ENCODE results near the gene TNPO3. TPM values are rescaled to one million over a fixed set of nuclear protein-coding genes. Genes with fewer than 3 reads are reported as not detected.
"Not testable (repeated sequence)": the region's sequence is repeated elsewhere in the genome, so short reads cannot be mapped to it uniquely, and the experiment has no call there.

Gene TNPO3
- total RNA-seq, 1 donor from 2014 or later: 27.7 TPM

DNA sequence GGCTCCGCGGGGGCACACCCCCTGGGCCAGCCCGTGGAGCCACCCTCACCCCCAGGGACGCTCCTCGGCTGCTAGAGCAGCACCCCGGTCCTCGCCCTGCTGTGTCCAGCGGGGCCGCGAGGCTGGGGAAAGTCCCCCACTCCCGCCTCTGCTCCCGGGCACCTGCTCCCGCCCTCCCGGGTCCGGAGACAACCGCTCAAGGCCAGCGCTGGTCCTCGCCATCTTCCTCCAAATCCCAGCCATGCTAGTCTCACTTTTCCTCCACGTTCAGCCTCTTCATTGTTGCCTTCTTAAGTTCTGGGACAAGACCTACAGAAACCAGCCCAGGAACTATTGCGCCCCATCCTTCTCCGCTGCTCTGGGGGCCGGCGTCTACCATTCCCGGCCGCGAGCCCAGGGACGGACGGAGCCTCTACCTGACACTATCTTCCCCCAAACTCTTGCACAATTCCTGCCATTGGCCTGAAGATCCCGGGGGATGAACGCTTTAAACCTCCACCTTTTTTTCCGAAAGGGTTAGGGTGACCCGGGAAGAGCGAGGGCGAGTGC is 139.6 kb downstream of the TNPO3 start:
- DNase-seq (ENCODE audit: low spot score): peak; percentile 51
- intact Hi-C loops (cut with DNase I): no loop called here

DNA sequence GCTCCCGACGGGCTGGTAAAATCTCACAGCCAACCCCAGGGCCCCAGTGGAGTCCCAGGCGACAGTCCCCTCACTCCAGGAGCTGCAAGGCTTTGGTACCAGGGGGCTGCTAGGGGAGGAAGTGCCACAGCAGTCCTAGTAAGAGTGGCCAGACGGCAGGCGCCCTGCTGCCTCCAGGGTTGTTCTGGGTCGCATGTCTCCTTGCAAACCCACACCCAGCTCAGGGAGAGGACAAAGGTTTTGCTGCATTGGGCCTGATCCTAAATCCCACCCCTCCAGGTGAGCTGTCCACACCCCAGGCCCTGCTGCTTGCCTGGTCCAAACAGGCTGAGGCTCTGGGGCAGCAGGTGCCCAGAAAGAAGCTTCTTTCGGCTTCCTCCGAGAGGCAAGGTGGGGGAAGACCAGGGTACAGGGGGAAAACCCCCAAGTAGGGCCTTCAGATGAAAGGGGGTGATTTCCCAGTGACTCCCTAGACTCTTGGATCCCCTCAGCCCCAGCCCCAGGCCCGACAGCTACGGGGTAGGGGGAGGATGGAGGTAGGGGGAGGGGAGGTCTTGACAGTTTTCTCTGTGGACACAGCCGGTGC is 140.3 kb downstream of the TNPO3 start:
- intact Hi-C loops (cut with DNase I): no loop called here
- peak; percentile 46 for DNase-seq (ENCODE audit: low spot score)

DNA sequence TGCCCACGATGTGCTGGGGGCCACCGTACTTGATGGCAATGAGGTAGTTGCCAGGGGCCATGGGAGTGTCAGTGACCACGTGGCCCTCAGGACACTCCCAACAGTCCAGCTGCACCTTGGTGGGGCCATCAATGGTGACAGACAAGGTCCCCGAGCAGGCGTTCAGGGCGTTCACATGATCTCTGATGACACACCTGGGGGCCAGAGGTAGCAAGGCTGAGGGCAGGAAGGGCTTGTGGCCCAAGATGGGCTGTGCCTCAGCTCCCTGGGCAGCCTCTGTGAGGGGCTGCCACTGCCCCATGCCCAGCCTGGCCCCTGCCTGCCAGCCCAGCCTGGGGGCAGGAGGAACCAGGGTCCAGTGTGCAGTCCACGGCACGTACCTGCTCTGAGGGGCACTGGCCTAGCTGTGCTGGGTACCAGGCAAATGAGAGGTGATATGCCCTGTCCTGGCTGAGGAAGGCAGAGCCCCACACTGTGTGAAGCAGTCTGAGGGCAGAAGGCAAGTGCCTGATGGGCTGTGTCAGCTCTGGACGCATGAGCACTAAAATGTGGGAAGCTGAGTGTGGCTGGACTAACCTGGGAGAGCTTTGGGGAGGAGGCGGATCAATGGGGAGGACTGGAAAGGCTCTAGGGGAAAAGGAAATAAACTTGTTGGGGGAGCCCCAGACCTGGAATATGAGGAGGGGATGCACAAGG is 140.9 kb downstream of the TNPO3 start:
- intact Hi-C loops (cut with DNase I): no loop called here
- DNase-seq (ENCODE audit: low spot score): peak; percentile 59

DNA sequence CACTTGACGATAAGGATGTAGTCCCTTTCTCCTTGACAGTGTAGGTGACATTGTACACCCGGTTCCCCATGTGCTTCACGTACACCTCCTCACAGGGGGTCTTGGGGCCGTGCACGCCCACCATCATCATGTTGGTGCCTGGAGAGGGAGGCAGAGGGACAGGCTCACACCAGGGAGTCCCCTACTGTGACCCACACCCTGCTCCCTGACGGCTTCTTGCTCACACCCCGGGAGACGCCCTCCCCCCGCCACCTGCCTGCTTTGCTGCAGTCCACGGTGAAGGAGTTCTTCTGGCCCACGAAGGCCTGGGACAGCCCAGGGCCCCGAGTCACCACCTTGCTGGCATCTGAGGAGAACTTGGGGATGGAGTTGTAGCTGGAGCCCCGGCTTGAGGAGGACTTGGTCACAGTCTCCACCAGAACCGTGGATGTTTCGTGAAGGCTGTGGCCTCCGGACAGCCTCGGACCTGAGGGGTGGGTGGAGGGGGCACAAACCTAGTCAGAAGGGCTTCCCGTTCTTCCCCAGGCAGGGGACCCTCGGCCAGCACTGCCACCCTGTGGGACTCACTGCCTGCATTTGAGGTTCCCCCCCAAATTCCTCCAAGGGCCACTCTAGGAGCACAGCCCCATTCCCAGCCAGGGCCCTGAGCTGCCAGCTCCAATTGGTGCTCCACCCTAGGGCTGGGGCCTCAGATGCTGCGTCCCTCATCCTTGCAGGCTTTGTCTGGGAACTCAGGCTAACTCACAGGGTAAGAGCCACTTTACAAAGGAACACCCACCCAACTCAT is 142.0 kb downstream of the TNPO3 start:
- intact Hi-C loops (cut with DNase I): not testable (repeated sequence)
- DNase-seq (ENCODE audit: low spot score): peak; percentile 41

DNA sequence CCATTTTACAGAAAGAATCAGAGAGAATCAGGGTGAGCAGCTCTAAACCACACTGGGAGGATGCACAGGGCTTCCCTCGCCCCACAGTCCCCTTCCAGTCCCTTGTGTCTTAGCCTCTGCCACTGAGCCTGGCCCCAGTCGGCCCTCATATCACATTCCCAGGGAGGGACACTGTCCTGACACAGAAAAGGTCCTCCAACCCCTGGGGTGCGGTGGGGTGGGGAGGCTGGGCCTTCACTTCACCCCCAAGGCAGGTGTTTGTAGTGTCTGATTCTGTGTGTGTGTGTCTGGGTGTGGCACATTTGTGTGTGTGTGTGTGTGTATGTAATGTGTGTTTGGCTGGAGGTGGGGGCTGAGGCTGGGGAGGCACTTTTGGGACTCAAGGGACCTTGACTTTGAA is 142.6 kb downstream of the TNPO3 start:
- intact Hi-C loops (cut with DNase I): no loop called here
- DNase-seq (ENCODE audit: low spot score): no peak

DNA sequence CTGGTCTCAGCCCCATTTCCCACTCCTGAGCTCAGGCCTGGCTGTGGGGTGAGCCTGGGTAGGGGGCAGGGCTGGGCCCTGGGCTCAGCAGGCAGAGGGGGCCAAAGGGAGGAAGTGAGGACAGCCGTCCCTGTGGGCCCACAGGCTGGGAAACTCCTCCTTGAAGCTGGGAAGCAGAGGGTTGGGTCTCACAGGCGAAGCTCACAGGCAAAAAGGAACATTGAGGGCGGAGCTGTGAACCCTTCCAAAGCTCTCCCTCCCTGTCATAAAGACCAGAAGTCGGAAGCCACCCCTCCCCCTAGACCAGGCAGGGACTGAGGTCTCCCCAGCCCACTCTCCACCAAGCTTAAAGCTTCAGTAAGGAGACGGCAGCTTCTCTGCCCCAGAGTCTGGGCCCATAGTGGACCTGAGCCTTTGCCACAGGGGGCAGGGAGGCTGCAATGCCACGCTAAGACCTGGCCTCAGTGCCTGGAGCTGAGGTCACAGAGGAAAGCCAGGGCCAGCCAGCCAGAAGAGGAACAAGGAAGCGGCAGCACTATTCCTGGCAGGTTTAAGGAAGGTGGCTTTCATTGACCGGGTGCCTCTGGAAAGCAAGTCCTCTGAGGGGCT is 143.4 kb downstream of the TNPO3 start:
- intact Hi-C loops (cut with DNase I): no loop called here
- no peak for DNase-seq (ENCODE audit: low spot score)

DNA sequence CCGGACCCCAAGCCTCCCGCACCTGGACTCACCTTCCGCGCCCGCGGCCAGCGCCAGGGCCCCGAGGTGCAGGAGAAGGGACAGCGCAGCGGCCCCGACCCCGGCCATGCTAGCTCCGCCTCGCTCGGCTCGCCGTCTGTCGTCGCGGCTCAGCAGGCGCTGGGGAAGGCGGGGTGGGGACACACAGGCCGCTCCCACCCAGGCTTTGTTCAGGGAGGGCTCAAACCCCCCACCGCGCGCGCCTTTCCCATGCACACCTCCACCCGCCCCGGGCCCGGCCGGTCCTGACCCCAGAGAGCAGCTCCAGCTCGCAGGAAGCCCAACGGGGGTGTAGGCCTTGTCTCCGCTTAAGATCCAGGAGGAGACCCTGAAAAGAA is 144.4 kb downstream of the TNPO3 start, which contains the start of gene KCP:
Gene KCP, minus strand, starts transcription at position 141 of the 377 bp plus-strand sequence. Its CDS starts 33 bp downstream, at position 108.
- DNase-seq (ENCODE audit: low spot score): no peak
- intact Hi-C loops (cut with DNase I): no loop called here

DNA sequence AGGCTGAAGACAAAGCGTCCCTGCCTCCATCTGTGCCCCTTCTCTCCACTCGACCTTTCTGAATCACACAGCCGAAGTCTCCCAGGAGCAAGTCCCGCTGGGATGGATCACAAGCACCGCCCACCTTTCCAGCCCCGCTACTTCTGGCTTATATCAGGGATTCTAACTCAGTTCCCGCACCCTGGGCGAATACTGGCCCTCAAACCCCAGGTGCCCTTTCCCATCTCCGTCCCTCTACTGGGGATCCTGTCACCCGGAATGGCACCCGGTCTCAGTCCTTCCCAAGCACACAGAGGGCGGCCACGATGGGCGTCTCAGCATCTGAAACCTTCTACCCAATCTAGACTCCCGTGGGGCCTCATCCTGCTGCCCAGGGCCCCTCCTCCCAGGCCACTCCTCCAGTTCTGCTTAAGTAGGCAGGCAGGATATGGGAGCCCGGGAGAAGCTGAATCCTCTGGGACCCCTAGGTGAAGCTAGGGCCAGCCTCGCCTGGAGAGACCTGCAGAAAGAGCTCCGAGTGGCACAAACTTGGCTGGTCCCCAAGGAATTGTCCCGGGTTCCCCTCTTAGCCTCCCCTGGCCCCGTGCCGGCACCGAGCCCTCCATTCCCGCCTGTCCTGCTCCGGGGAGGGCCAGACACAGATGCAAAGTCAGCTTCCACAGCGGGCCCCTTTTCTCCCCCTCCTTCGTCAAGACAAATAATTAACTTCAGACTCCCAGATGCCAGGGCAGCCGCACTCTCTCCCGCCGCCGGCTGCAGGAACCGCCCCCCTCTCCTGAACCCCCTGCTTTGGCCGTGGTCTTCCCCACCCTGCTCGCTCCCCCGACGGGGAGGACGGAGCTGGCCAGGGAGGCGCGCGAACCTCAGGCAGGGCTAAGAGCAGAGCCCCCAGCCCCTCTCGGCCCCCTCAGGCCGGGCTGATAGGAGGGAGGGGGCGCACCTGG is 145.0 kb downstream of the TNPO3 start:
- intact Hi-C loops (cut with DNase I): loop anchor here (5.0 kb wide), 1 partner anchor 182 kb away; no protein-coding TSS in a partner anchor
- DNase-seq (ENCODE audit: low spot score): no peak

DNA sequence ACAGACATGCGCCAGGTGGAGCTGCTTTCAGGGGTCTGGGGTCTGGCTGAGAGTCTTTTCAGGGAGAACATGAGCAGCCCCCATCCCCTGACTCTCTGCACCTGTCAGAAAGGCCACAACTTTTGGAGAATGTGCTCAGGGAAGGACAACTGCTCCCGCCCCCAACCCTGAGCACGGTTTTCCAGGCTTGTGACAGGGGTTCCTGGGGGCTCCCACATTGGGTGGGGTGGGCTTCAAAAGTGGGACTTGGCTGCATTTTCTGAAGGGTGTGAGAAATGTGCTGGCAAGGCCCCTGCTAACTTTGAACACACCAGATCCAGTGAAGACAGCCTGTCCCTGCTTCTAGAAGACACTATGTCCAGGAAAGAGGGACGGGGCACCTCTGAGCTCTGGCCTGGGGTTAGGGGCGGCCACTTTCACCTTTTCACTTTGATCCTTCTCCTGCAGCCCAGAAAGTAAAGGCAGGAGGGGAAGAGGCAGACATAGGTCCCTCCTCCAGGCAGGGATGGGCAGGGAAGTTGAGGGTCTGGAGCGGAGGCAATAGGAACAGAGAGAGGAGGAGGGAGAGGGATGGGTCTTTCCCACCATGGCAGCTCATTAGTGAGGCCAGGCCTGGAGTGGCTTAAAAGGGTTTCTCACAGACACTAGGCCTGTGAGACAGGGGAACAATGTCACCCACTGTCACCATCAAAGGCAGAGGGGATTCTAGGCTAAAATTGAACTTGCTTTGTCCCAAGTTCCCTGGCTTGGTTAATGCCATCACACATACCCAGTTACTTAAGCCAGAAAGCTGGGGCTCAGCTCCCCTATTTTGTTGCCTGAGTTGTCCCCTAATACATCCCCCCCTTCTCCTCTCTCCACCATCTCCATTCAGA is 145.9 kb downstream of the TNPO3 start:
- intact Hi-C loops (cut with DNase I): loop anchor here (5.0 kb wide), 1 partner anchor 183 kb away; no protein-coding TSS in a partner anchor
- DNase-seq (ENCODE audit: low spot score): no peak

DNA sequence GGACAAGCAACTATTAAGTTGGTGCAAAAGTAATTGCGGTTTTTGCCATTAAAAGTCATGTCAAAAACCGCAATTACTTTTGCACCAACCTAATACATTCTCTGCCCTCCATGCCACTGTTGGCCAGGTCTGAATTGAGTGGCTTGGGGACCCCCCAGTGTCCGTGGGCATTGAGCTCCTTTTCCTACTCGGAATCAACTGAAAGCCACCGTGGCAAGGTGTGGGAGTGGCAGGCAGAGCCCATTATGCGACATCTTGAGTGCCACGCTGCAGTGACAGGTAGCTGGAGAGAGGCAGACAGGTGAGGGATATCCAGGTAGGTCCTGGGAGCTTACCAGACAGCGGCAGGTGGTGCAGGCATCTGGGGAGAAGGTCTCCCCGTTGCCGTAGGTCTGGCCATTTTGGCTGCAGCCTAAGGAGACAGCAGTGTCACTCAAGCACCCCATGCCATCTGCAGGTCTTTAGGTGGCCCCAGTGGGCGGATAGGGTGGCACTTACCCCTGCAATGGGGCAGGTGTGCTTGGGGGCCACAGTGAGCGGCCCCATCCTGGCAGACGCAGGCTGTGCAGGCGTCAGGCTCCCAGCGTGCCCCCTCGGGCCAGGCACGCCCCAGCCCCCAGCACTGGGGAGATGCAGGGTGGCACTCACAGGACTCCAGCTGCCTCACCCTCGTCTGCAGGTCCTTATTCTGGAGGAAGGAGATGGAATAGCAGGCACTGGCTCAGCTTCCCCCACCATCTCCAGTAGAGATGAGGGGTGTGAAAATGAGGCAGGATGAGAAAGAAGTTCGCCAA is 147.9 kb downstream of the TNPO3 start:
- DNase-seq (ENCODE audit: low spot score): no peak
- intact Hi-C loops (cut with DNase I): loop anchor here (5.0 kb wide), 1 partner anchor 185 kb away; no protein-coding TSS in a partner anchor

DNA sequence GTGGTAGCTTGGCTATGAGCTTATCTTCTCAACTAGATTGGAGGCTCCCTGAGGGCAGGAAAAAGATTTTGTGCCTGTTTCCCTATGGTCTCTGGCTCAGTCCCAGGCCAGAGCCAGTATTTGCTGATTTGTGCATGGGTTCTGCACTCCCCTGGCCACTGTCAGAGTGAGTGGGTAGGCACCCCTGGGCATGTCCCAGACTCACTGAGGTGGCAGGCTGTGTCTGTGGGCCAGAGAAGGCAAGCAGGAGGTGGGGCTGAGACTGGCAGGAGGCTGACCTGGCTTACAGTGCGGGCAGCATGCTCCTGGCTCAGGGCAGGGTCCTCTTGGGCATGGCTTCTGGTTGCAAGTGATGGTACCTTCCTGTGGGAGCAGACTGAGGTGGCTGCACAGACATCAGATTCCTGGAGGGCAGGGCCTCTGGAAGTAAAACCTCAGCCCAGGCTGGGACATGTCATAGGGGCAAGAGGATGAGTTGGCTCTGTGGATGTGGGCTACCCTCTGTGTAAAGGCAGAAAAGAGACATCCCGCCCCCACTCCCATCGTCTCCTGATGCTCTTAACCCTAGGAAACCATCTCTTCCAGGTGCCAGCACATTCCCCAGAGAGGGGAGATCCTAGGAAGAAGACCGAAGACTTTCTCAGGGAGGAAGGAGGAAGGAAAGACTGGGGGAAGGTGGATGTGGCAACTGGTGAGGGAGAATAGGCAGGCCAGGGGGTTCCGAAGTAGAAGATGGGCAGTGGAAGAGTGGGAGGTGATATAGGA is 148.7 kb downstream of the TNPO3 start:
- DNase-seq (ENCODE audit: low spot score): no peak

DNA sequence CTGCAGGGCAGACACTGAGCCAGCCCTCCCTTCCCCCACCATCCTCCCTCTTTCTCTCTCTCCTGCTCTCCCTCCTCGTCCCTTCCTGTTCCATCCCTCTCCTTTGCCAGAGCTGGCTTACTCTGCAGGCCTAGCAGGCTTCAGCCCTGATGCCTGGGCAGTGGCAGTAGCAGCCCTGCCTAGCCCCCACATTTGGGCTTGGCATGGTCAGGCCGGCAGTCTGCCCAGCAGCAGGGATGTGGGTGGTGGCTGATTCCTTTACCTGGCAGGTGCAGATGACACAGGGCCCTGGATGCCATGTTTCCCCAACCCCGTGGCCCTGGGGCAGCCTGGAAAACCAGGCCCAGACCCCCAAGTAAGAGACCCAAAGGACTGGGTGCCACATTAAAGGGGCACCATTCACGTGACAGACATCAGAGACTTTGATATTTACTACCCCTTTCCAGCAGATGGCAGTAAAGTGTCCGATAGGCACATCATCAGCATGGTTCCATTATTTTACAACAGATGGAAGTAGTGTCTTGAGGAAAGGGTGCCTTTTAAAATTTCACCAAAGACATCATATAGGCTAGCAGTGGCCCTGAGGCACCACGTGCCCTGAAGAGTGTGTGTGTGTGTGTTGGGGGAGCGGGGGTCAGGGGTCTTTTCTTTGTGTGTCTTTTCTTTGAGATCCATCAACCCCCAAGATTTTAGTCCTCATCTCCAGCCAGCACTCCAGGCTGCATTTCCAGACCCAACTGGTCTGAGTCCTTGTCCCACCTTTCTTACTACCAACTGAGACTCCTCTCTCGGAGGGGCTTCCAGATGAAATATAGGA is 150.3 kb downstream of the TNPO3 start:
- DNase-seq (ENCODE audit: low spot score): no peak
- intact Hi-C loops (cut with DNase I): loop anchor here (5.0 kb wide), 1 partner anchor 188 kb away; no protein-coding TSS in a partner anchor

More for the DNA sequence above, 148.7 kb downstream of the TNPO3 start:
- intact Hi-C loops (cut with DNase I): loop anchor here (5.0 kb wide), 1 partner anchor 186 kb away; no protein-coding TSS in a partner anchor
